ENCODE measurements around the gene MGMT. TPM values are rescaled to one million over a fixed set of nuclear protein-coding genes. Genes with fewer than 3 reads are reported as not detected.

MGMT gene
- total and polyA plus RNA-seq, 7 donors, result 4.2 to 13.3 (median 7.5) TPM

GRCh38 chr10:129670124-129670523 lies 203.1 kb downstream of the MGMT start:
- intact Hi-C loops (cut with DNase I), result no loop called here
- DNase-seq (no peak), ATAC-seq (no peak)
- Histone ChIP-seq H3K4me3 (no peak overlapping the region), H3K4me1 (no peaks in the 10 kb centered on the region), H3K27me3 (ENCODE audit: insufficient read depth in 3 of 3, low read length in 2 of 3) (no peaks in the 10 kb centered on the region), H3K36me3 (ENCODE audit: insufficient read depth in 1 of 2, low read depth in 1 of 2) (no peaks in the 10 kb centered on the region), H3K9me3 (peaks cover 3% of the 10 kb centered on the region), H3K27ac (no peak overlapping the region)
- no peak for TF ChIP-seq CTCF (IDR thresholded peaks at IDR 0.05)
- 99 to 100% (median 100%) methylated on average over 1 of the region's 1 CpG for WGBS, 3 donors

- no peak overlapping the region for H3K4me3 ChIP-seq
These were observed 206.3 kb downstream of the MGMT start for GRCh38 chr10:129673292-129673691.

GRCh38 chr10:129675027-129675769 lies 208.2 kb downstream of the MGMT start:
- no peak for ATAC-seq

More at GRCh38 chr10:129673292-129673691, 206.3 kb downstream of the MGMT start:
- ATAC-seq (no peak), DNase-seq (no peak)
- Histone ChIP-seq H3K4me1 (no peaks in the 10 kb centered on the region), H3K9me3 (peaks cover 3% of the 10 kb centered on the region), H3K27me3 (ENCODE audit: insufficient read depth in 3 of 3, low read length in 2 of 3) (no peaks in the 10 kb centered on the region), H3K27ac (no peak overlapping the region), H3K36me3 (ENCODE audit: insufficient read depth in 1 of 2, low read depth in 1 of 2) (no peaks in the 10 kb centered on the region)
- TF ChIP-seq CTCF (IDR thresholded peaks at IDR 0.05), result no peak
- WGBS, 3 donors, result 95 to 97% (median 97%) methylated on average over 4 of the region's 4 CpGs
- intact Hi-C loops (cut with DNase I), result no loop called here

GRCh38 chr10:129676014-129676413 lies 209.0 kb downstream of the MGMT start:
- intact Hi-C loops (cut with DNase I), result no loop called here
- no peaks in the 10 kb centered on the region for H3K4me1 ChIP-seq
- DNase-seq (no peak), ATAC-seq (no peak)
- H3K36me3 ChIP-seq (ENCODE audit: insufficient read depth in 1 of 2, low read depth in 1 of 2), result no peaks in the 10 kb centered on the region
- H3K27me3 ChIP-seq (ENCODE audit: insufficient read depth in 3 of 3, low read length in 2 of 3), result no peaks in the 10 kb centered on the region
- no peak overlapping the region for H3K27ac ChIP-seq
- no peaks in the 10 kb centered on the region for H3K9me3 ChIP-seq
- no peak overlapping the region for H3K4me3 ChIP-seq
- TF ChIP-seq CTCF (IDR thresholded peaks at IDR 0.05), result no peak
- 88 to 95% (median 93%) methylated on average over 12 of the region's 12 CpGs for WGBS, 3 donors

More at GRCh38 chr10:129675027-129675769, 208.2 kb downstream of the MGMT start:
- H3K36me3 ChIP-seq (ENCODE audit: insufficient read depth in 1 of 2, low read depth in 1 of 2), result no peaks in the 10 kb centered on the region
- TF ChIP-seq CTCF (IDR thresholded peaks at IDR 0.05), result no peak
- 86 to 97% (median 97%) methylated on average over 17 of the region's 17 CpGs for WGBS, 3 donors
- DNase-seq, result no peak
- H3K27ac ChIP-seq, result no peak overlapping the region
- no peaks in the 10 kb centered on the region for H3K4me1 ChIP-seq
- intact Hi-C loops (cut with DNase I), result no loop called here
- no peaks in the 10 kb centered on the region for H3K27me3 ChIP-seq (ENCODE audit: insufficient read depth in 3 of 3, low read length in 2 of 3)
- H3K4me3 ChIP-seq, result no peak overlapping the region
- peaks cover 3% of the 10 kb centered on the region for H3K9me3 ChIP-seq
